Panc1 (cell line): ENCODE data around the gene NSUN6.

Experiments
- POLR2AphosphoS5 ChIP-seq: IDR thresholded peaks from 2 replicates; pipeline ENCODE4 v1.6.1; 2012; ENCODE audit warnings: mild to moderate bottlenecking, low read depth, low read length, moderate library complexity
- TCF7L2 ChIP-seq: IDR thresholded peaks from 2 replicates; pipeline ENCODE4 v1.6.1; 2011; ENCODE audit warnings: mild to moderate bottlenecking, low read depth, low read length, inconsistent platforms
- TF ChIP-seq, protein P1 (sequence below): fragments of 450-650 bp; IDR thresholded peaks from 2 replicates; pipeline ENCODE4 v1.5.1; 2017; ENCODE audit warnings: mild to moderate bottlenecking
- TF ChIP-seq, protein P2 (sequence below), 2 experiments: IDR thresholded peaks; 2 replicates each; pipeline ENCODE4 v1.6.1; 2011 to 2012; ENCODE audit warnings: low read depth in 2 of 2, control low read depth in 1 of 2, low read length in 1 of 2, mild to moderate bottlenecking in 1 of 2, moderate library complexity in 1 of 2; ENCODE audit not compliant: insufficient read depth in 1 of 2

DNA sequence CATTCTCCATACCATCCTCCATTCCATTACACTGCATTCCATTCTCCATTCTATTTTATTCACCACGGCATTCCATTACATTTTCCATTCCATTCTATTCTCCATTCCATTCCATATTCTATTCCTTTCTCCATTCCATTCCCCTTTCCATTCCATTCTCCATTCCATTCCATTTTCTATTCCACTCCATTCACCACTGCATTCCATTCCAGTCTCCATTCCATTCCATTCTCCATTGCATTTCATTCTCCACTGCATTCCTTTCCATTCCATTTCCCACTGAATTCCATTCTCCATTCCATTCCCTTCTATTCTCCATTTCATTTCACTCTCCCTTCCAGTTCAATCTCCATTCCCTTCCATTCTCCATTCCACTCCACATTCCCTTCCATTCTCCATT is 79.6 kb downstream of the NSUN6 start:
- TF ChIP-seq POLR2AphosphoS5, result no peak
- TF ChIP-seq, protein P1, sequence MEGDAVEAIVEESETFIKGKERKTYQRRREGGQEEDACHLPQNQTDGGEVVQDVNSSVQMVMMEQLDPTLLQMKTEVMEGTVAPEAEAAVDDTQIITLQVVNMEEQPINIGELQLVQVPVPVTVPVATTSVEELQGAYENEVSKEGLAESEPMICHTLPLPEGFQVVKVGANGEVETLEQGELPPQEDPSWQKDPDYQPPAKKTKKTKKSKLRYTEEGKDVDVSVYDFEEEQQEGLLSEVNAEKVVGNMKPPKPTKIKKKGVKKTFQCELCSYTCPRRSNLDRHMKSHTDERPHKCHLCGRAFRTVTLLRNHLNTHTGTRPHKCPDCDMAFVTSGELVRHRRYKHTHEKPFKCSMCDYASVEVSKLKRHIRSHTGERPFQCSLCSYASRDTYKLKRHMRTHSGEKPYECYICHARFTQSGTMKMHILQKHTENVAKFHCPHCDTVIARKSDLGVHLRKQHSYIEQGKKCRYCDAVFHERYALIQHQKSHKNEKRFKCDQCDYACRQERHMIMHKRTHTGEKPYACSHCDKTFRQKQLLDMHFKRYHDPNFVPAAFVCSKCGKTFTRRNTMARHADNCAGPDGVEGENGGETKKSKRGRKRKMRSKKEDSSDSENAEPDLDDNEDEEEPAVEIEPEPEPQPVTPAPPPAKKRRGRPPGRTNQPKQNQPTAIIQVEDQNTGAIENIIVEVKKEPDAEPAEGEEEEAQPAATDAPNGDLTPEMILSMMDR, result no peak
- TF ChIP-seq TCF7L2, result no peak
- TF ChIP-seq, protein P2, sequence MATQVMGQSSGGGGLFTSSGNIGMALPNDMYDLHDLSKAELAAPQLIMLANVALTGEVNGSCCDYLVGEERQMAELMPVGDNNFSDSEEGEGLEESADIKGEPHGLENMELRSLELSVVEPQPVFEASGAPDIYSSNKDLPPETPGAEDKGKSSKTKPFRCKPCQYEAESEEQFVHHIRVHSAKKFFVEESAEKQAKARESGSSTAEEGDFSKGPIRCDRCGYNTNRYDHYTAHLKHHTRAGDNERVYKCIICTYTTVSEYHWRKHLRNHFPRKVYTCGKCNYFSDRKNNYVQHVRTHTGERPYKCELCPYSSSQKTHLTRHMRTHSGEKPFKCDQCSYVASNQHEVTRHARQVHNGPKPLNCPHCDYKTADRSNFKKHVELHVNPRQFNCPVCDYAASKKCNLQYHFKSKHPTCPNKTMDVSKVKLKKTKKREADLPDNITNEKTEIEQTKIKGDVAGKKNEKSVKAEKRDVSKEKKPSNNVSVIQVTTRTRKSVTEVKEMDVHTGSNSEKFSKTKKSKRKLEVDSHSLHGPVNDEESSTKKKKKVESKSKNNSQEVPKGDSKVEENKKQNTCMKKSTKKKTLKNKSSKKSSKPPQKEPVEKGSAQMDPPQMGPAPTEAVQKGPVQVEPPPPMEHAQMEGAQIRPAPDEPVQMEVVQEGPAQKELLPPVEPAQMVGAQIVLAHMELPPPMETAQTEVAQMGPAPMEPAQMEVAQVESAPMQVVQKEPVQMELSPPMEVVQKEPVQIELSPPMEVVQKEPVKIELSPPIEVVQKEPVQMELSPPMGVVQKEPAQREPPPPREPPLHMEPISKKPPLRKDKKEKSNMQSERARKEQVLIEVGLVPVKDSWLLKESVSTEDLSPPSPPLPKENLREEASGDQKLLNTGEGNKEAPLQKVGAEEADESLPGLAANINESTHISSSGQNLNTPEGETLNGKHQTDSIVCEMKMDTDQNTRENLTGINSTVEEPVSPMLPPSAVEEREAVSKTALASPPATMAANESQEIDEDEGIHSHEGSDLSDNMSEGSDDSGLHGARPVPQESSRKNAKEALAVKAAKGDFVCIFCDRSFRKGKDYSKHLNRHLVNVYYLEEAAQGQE (IDR thresholded peaks at IDR 0.05; ENCODE audit: insufficient read depth in 1 of 2, low read depth in 2 of 2, low read length in 1 of 2), result no peak
